ENCODE measurements around the gene RIMKLB.
"Not testable (repeated sequence)": the region's sequence is repeated elsewhere in the genome, so short reads cannot be mapped to it uniquely, and the experiment has no call there.

RIMKLB gene

GRCh38 chr12:8722286-8722800 lies 24.6 kb downstream of the RIMKLB start:
- H3K4me1 ChIP-seq (ENCODE audit: control insufficient read depth, insufficient read depth, low read length), result peaks cover 42% of the 10 kb centered on the region
- peaks cover 44% of the 10 kb centered on the region for H3K36me3 ChIP-seq (ENCODE audit: control insufficient read depth, insufficient read depth, low read length)
- peak overlapping the region; percentile 19; the same call in 1 of the 2 replicates for H3K4me3 ChIP-seq (ENCODE audit: low read depth, low read length)
- H3K9me3 ChIP-seq (ENCODE audit: control insufficient read depth, insufficient read depth, low read length), result no peaks in the 10 kb centered on the region
- peak overlapping the region; percentile 34 for H3K27ac ChIP-seq (ENCODE audit: low read depth, low read length)
- H3K27me3 ChIP-seq (ENCODE audit: control insufficient read depth, insufficient read depth, low read length), result no peaks in the 10 kb centered on the region
- no peak overlapping the region for H3K9ac ChIP-seq (ENCODE audit: low read depth, low read length)

DNA sequence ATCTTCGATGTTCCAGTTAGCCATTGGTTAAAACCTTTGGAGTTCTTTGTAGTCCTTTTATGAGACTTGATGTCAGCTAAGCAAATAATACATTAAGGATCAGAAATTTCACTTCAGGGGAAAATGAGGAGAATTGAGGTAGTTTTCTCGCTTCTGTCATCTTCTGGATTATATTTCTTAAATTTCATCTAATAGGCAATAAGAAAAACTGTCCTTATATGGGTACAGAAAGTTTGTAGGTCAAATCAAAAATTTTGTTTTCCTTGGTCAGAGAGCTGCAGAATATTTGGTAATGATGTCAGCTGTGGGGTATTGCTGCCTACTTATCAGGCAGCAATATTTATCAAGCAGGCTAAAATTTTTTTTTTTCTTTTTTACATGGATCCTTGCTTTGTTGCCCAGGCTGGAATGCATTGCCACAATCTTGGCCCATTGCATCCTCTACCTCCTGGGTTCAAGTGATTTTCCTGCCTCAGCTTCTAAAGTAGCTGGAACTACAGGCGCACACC lies 37.1 kb downstream of the RIMKLB start:
- H3K9me3 ChIP-seq (ENCODE audit: control insufficient read depth, insufficient read depth, low read length), result no peaks in the 10 kb centered on the region
- H3K27ac ChIP-seq (ENCODE audit: low read depth, low read length), result no peak overlapping the region
- 0 out of 2 replicates have a peak, but pooled peaks cover 6% of the 10 kb centered on the region for H3K4me1 ChIP-seq (ENCODE audit: control insufficient read depth, insufficient read depth, low read length)
- H3K36me3 ChIP-seq (ENCODE audit: control insufficient read depth, insufficient read depth, low read length), result no peaks in the 10 kb centered on the region
- H3K9ac ChIP-seq (ENCODE audit: low read depth, low read length), result no peak overlapping the region
- no peaks in the 10 kb centered on the region for H3K27me3 ChIP-seq (ENCODE audit: control insufficient read depth, insufficient read depth, low read length)
- no peak overlapping the region for H3K4me3 ChIP-seq (ENCODE audit: low read depth, low read length)

DNA sequence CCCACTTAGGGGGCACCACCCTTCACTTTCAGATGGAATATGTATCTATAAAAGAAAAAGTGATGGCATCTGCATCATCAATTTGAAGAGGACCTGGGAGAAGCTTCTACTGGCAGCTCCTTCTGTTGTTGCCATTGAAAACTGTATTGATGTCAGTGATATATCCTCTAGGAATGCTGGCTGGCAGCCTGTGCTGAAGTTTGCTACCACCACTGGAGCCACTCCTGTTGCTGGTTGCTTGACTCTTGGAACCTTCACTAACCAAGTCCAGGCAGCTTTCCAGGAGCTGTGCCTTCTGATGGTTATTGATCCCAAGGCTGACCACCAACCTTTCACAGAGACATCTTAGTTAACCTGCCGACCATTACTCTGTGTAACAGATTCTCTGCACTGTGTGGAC lies 44.7 kb downstream of the RIMKLB start:
- Histone ChIP-seq H3K9me3 (ENCODE audit: control insufficient read depth, insufficient read depth, low read length) (no peaks in the 10 kb centered on the region), H3K4me1 (ENCODE audit: control insufficient read depth, insufficient read depth, low read length) (no peaks in the 10 kb centered on the region), H3K36me3 (ENCODE audit: control insufficient read depth, insufficient read depth, low read length) (peaks cover 11% of the 10 kb centered on the region), H3K4me3 (ENCODE audit: low read depth, low read length) (no peak overlapping the region), H3K27ac (ENCODE audit: low read depth, low read length) (no peak overlapping the region), H3K9ac (ENCODE audit: low read depth, low read length) (no peak overlapping the region), H3K27me3 (ENCODE audit: control insufficient read depth, insufficient read depth, low read length) (no peaks in the 10 kb centered on the region)

DNA sequence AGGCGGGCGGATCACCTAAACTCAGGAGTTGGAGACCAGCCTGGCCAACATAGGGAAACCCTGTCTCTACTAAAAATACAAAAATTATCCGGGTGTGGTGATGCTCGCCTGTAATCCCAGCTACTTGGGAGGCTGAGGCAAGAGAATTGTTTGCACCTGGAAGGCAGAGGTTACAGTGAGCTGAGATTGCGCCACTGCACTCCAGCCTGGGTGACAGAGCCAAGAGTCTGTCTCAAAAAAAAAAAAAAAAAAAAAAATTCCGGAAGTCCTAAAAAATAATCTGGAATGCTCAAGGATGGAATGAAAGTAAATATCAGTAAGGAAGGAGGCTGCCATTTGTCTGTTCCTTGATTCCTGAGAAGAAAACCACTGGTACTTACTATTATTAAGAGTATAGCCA lies 45.3 kb downstream of the RIMKLB start:
- H3K36me3 ChIP-seq (ENCODE audit: control insufficient read depth, insufficient read depth, low read length), result peaks cover 11% of the 10 kb centered on the region
- H3K9me3 ChIP-seq (ENCODE audit: control insufficient read depth, insufficient read depth, low read length); H3K27me3 ChIP-seq (ENCODE audit: control insufficient read depth, insufficient read depth, low read length); H3K4me3 ChIP-seq (ENCODE audit: low read depth, low read length); H3K9ac ChIP-seq (ENCODE audit: low read depth, low read length); H3K27ac ChIP-seq (ENCODE audit: low read depth, low read length); H3K4me1 ChIP-seq (ENCODE audit: control insufficient read depth, insufficient read depth, low read length): not testable (repeated sequence)

- not testable (repeated sequence) for H3K4me3 ChIP-seq (ENCODE audit: low read depth, low read length); H3K9me3 ChIP-seq (ENCODE audit: control insufficient read depth, insufficient read depth, low read length); H3K27me3 ChIP-seq (ENCODE audit: control insufficient read depth, insufficient read depth, low read length); H3K4me1 ChIP-seq (ENCODE audit: control insufficient read depth, insufficient read depth, low read length); H3K9ac ChIP-seq (ENCODE audit: low read depth, low read length); H3K27ac ChIP-seq (ENCODE audit: low read depth, low read length)
- peaks cover 25% of the 10 kb centered on the region for H3K36me3 ChIP-seq (ENCODE audit: control insufficient read depth, insufficient read depth, low read length)
These were observed 47.8 kb downstream of the RIMKLB start for GRCh38 chr12:8745631-8746030.

DNA sequence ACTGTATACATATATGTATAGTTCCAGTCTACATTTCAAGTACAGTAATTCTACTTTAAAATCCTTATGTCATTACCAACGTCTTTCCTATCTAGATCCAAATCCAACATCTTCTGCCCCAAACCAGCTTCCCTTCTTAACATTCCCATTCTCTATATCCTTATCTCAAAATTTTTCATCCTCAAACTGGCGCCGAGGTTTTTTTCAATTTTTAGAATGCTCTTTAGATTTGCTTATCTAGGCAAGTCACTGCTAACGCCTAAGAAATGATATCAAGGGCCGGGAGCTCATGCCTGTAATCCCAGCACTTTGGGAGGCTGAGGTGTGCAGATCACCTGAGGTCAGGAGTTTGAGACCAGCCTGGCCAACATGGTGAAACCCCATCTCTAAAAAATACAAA lies 48.3 kb downstream of the RIMKLB start:
- Histone ChIP-seq H3K4me3 (ENCODE audit: low read depth, low read length) (no peak overlapping the region), H3K27ac (ENCODE audit: low read depth, low read length) (no peak overlapping the region), H3K36me3 (ENCODE audit: control insufficient read depth, insufficient read depth, low read length) (peaks cover 29% of the 10 kb centered on the region), H3K9ac (ENCODE audit: low read depth, low read length) (no peak overlapping the region), H3K9me3 (ENCODE audit: control insufficient read depth, insufficient read depth, low read length) (no peaks in the 10 kb centered on the region), H3K4me1 (ENCODE audit: control insufficient read depth, insufficient read depth, low read length) (no peaks in the 10 kb centered on the region), H3K27me3 (ENCODE audit: control insufficient read depth, insufficient read depth, low read length) (no peaks in the 10 kb centered on the region)

GRCh38 chr12:8760076-8760475 lies 62.3 kb downstream of the RIMKLB start:
- not testable (repeated sequence) for H3K4me1 ChIP-seq (ENCODE audit: control insufficient read depth, insufficient read depth, low read length); H3K27ac ChIP-seq (ENCODE audit: low read depth, low read length); H3K4me3 ChIP-seq (ENCODE audit: low read depth, low read length); H3K27me3 ChIP-seq (ENCODE audit: control insufficient read depth, insufficient read depth, low read length); H3K9me3 ChIP-seq (ENCODE audit: control insufficient read depth, insufficient read depth, low read length); H3K9ac ChIP-seq (ENCODE audit: low read depth, low read length)
- H3K36me3 ChIP-seq (ENCODE audit: control insufficient read depth, insufficient read depth, low read length), result peaks cover 44% of the 10 kb centered on the region

GRCh38 chr12:8762701-8763100 lies 64.9 kb downstream of the RIMKLB start:
- not testable (repeated sequence) for H3K9ac ChIP-seq (ENCODE audit: low read depth, low read length); H3K27me3 ChIP-seq (ENCODE audit: control insufficient read depth, insufficient read depth, low read length); H3K4me3 ChIP-seq (ENCODE audit: low read depth, low read length); H3K4me1 ChIP-seq (ENCODE audit: control insufficient read depth, insufficient read depth, low read length); H3K27ac ChIP-seq (ENCODE audit: low read depth, low read length); H3K9me3 ChIP-seq (ENCODE audit: control insufficient read depth, insufficient read depth, low read length)
- H3K36me3 ChIP-seq (ENCODE audit: control insufficient read depth, insufficient read depth, low read length), result peaks cover 21% of the 10 kb centered on the region

GRCh38 chr12:8766121-8766520 lies 68.3 kb downstream of the RIMKLB start:
- H3K4me1 ChIP-seq (ENCODE audit: control insufficient read depth, insufficient read depth, low read length); H3K27ac ChIP-seq (ENCODE audit: low read depth, low read length); H3K9me3 ChIP-seq (ENCODE audit: control insufficient read depth, insufficient read depth, low read length); H3K4me3 ChIP-seq (ENCODE audit: low read depth, low read length); H3K9ac ChIP-seq (ENCODE audit: low read depth, low read length); H3K27me3 ChIP-seq (ENCODE audit: control insufficient read depth, insufficient read depth, low read length): not testable (repeated sequence)
- H3K36me3 ChIP-seq (ENCODE audit: control insufficient read depth, insufficient read depth, low read length), result peaks cover 18% of the 10 kb centered on the region; the same call in 1 of the 2 replicates

DNA sequence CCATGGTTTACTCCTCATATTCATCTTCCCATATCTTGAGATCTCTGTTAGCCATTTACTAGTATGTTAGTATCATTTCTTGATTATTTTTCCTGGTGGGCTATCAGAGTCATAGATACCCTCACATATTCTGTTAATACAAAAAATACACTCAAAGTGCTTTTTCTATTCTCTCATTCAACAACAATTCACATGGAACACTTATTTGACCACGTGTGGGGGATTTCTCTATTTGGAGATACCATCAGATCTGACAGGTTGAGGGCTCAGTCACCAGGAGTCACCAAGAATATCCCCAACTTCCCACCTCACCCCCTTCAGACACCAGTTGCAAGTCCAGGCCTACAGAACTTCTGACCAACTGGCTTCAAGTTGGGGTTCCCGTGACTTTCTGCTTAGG lies 72.7 kb downstream of the RIMKLB start:
- H3K27me3 ChIP-seq (ENCODE audit: control insufficient read depth, insufficient read depth, low read length), result no peaks in the 10 kb centered on the region
- no peak overlapping the region for H3K9ac ChIP-seq (ENCODE audit: low read depth, low read length)
- H3K36me3 ChIP-seq (ENCODE audit: control insufficient read depth, insufficient read depth, low read length), result peaks cover 49% of the 10 kb centered on the region
- H3K27ac ChIP-seq (ENCODE audit: low read depth, low read length), result no peak overlapping the region
- H3K4me3 ChIP-seq (ENCODE audit: low read depth, low read length), result no peak overlapping the region
- H3K4me1 ChIP-seq (ENCODE audit: control insufficient read depth, insufficient read depth, low read length), result 0 out of 2 replicates have a peak, but pooled peaks cover 2% of the 10 kb centered on the region
- no peaks in the 10 kb centered on the region for H3K9me3 ChIP-seq (ENCODE audit: control insufficient read depth, insufficient read depth, low read length)

- no peaks in the 10 kb centered on the region for H3K9me3 ChIP-seq (ENCODE audit: control insufficient read depth, insufficient read depth, low read length)
- no peak overlapping the region for H3K4me3 ChIP-seq (ENCODE audit: low read depth, low read length)
- 0 out of 2 replicates have a peak, but pooled peaks cover 2% of the 10 kb centered on the region for H3K4me1 ChIP-seq (ENCODE audit: control insufficient read depth, insufficient read depth, low read length)
- H3K36me3 ChIP-seq (ENCODE audit: control insufficient read depth, insufficient read depth, low read length), result peaks cover 54% of the 10 kb centered on the region
- H3K27me3 ChIP-seq (ENCODE audit: control insufficient read depth, insufficient read depth, low read length), result no peaks in the 10 kb centered on the region
- H3K27ac ChIP-seq (ENCODE audit: low read depth, low read length), result no peak overlapping the region
- H3K9ac ChIP-seq (ENCODE audit: low read depth, low read length), result no peak overlapping the region
These were observed 73.3 kb downstream of the RIMKLB start for GRCh38 chr12:8771072-8771471.

All from HUES48 (cell line).